CD4-positive, alpha-beta T cell treated with Interferon alpha-2 for 1 hour (primary cell): Measurements from ENCODE around the gene CYTL1.
"Not testable (repeated sequence)": the region's sequence is repeated elsewhere in the genome, so short reads cannot be mapped to it uniquely, and the experiment has no call there.

Experiments used
- DNase-seq, 2 donors: peaks; one replicate each; pipeline ENCODE4 v3.0.0-alpha.2; 2020 to 2022

CYTL1 gene

DNA sequence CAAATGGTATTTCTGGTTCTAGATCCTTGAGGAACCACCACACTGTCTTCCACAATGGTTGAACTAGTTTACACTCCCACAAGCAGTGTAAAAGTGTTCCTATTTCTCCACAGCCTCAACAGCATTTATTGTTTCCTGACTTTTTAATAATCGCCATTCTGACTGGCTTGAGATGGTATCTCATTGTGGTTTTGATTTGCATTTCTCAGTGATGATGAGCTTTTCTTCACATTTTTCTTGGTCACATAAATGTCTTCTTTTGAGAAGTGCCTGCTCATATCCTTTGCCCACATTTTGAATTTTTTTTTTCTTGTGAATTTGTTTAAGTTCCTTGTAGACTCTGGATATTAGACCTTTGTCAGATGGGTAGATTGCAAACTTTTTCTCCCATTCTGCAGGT is 22.3 kb downstream of the CYTL1 start:
- not testable (repeated sequence) for DNase-seq

DNA sequence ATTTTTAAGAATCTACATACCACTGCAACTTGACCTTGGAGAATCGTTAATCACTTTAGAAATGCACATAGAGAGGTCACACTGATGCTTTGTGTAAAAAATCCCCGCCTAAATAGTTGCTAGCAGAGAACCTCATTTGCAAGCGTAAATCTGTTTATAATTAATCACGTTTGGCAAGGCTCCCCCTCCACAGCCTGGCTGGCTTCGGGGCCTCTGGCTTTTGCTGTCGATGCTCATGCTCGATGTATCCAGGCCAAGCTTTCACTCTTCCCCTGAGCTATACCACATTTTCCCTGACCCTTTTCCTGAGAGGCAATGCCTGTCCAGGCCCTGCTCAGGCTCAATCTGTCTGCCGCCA is 23.4 kb downstream of the CYTL1 start:
- no peak for DNase-seq

DNA sequence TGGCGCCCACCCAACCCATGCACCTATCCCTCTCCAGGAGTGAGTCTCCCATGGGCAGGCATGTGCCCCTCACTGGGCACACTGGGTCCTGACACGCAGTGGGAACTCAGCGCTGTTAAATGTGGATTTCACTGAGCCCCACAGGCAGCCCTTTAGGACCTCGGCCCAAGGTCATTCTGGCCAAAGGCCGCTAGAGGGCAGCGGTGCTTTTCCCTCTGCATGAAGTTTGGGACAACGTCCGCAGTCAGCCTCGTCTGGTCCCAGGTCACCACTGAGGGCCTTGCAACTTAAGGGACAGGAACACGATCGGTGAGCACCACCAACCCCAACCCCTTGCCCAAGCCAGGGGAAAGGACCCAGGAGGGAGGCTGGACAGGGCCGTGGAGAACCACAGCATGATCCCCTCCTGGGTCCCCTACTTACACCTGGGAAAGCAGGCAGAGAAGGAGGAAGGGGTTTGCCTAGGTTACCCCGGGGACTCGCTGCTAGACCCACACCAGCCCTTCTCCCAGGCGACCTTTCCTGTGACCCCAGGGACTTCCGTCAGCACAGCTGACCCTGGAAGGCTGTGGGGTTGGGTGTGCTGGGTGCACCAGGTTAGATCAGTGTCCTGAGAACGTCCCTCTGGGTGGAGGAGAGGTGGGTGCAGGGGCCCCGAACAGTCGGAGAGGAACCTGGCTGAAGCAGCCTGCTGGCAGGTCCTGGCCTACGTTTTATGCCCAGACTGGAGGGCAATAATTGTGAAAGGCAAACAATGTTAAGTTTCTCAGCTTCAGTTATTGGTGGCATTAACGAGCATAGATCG is 24.0 kb downstream of the CYTL1 start:
- peak; percentile 25 to 36 for DNase-seq

DNA sequence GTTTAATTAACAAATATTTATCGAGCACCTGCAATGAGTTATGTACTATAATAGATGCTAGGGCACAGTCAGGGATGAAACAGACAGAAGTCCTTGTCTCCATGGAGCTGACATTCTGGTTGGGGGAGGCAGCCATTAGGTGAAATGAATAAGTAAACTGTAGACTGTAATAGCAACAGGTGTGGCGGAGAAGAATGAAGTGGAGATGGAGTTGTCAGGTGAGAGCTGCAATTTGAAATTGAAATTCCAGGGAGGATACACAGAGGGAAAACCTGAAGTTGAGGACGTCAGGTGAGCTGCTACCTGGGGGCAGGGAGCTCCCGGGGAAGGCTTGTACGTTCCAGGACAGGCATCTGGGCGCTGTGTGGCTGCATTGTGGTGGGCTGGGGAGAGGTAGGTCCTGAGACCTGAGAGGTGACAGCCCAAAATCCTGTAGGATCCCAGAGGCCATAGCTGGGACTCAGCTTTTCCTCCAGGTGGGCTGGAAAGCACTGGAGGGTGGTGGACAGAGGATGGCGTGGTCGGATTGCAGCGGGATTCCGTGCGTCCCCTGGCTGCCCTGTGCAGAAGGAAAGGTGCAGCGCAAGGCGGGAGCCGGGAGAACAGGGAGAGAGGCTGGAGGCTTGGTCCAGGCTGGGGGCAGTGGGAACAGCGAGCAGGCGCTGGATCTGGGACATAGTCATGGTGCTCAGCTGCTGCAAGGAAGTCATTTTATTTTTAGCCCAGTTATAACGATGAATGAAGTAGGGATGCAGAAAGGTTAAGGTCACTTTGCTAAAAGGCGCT is 24.8 kb downstream of the CYTL1 start:
- no peak for DNase-seq

DNA sequence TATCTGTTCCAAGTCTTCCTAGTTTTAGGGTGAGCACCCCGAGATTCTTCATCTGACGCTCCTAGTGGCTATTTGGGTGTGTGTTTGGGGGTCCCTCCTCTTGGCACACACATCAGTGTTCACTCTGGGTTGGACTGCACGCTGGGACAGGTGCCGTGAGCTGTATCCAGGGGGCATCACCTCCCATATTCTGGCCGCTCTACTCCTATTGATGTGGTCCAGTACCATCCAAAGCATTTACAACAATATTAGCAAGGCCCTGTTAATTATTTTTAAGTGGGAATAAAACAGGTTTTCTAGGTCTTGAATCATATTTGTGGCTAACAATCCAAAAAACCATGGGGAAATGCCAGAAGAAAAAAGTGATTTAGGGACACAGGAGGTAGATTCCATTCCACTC is 26.4 kb downstream of the CYTL1 start:
- DNase-seq, result no peak

DNA sequence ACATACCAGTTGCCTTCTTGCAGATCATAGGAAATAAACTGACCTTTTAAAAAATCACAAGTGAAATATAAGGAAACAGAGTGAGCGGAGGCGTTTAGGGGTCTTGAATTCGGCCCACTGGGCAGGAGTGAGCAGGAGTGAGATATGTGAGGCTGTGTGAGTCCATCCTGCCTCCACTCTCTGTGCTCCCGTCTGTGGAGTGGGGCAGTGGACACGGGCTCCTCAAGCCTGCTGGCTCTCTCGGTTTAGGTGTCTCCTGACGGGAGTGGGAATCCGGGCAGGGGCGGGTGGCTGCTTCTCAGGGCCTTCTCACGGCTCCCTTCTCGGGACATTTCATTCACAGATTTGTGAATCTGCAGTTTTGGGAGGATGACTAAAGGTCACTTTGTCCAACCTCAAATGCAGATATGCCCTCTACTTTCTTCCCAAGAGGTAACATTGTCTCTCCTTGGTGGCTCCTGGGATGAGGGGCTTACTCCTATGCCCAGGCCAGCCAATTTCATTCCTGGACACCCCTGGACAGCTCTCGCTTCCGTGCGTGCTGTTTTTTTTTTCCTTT is 27.6 kb downstream of the CYTL1 start:
- DNase-seq, result no peak

DNA sequence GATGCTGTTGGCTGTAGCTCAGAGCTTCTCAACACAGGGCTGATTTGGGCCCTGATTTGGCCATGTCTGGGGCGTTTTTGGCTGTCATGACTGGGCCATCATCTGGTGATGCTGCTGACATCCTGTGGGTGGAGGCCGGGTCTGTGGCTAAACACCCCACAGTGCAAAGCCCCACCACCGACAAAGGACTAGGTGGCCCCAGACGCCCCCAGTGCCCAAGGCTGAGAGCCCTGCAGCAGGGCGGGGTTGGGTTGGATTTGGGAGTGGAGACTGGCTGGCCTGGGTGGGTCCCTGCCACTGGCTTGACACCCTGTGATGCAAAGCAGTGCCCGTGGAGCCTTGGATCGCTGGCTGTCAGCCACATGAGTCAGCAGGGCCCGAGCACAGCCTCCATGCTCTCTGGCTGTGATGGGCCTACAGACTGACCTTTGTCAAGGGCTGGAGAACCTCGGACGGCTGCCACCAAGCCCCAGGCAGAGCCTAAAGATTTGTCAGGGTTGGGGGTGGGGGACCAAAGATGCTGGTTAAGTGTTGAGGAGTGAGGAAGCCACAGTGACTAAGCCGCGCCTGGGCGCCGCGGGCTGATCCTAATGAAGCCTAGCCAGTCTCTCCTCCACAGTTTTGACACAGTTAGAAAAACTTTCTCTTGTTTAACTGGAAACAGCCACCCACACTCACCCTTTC is 28.3 kb downstream of the CYTL1 start:
- no peak for DNase-seq

DNA sequence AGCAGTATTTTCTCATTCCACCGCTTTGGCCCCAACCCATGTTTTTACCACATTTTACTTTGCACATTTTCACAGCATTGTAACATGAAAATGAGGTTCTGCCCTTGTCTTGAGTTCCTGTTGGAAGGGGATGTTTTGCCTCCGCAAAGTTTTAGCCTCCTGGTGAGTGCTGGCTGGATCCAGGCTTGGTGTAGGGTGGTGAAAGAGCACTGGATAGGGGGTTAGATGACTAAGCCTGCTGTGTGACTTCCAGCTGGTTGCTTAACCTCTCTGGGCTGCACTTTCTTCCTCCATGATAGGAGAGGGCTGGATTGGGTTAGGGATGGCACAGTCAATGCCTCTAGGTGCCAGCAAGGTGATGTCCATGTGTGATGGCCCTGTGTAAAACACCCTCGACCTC is 28.9 kb downstream of the CYTL1 start:
- DNase-seq, result no peak

DNA sequence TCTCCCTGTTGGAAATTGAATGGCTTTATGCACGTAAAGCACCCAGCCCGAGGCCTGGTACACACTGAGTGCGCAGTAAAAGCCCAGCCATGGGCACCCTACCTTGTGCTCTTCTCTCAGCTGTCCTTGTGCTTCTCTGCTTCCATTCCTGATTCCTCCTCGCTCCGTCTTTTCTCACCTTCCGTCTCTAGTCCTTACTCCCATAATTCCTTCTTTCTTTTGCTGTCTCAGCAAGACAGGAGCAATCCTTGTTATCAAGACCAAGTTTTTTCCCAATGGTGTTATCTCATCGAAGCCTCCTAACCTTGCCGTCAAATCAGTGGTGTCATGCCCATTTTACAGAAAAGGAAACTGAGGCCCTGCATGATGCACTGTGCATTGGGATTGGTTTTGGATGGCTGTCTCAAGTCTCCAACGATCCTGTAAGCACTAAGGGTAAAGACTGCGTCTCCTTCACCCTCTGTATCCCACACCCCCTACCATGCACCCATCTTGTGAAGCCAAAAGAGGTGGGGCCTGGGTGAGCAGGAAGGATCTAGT is 30.1 kb downstream of the CYTL1 start:
- DNase-seq, result no peak

DNA sequence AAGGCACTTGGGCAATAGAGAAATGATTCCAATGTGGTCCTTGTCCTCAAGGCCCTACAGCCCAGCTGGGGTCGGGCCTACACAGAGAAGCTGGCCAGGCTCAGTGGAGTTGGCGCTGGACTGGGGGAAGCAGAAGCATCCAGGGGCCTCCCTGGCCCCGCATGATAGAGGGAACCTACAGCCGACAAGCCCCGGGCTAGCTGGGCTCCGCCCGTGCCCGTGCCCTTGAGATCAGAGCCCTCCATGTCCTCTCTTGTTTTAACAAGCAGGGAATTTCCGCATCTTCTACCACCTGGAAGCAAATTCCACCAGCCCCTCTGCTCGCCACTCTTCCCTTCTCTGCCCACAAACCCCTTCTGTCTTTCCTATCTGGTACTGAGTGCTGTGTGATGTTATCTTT is 31.6 kb downstream of the CYTL1 start:
- DNase-seq, result no peak

DNA sequence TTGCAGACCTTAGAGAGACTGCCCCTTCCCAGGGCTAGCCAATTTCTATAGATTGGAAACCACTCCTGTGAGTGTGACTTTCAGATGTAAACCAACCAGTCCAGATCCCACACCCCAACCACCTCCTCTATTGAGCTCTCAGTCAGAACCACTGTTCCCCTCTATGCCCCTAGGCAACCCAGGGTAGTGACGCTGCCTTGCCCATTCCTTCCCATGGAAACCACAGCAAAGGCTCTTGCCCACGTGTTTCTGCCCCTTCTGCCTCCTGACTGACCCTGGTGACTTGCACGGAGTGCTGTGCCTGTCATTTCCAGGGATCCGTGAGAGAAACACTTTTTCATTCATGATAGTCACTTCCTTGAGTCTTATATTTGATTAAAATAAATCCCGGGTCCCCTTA is 32.4 kb downstream of the CYTL1 start:
- no peak for DNase-seq

DNA sequence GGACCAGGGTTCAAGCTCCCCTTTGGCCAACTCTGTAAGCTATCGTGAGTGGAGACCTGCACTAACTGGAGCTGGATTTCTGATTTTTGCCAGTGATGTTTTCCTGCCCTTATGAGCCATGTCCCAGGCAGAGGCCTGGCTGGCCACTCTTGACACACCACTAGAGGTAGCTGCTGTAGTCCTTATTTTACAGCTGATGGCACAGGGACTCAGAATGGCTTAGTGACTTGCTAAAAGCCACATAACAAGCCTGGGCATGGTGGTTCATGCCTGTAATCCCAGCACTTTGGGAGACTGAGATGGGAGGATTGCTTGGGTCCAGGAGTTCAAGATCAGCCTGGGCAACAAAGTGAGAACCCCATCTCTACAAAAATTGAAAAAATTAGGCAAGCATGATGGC is 33.4 kb downstream of the CYTL1 start:
- DNase-seq, result no peak

DNA sequence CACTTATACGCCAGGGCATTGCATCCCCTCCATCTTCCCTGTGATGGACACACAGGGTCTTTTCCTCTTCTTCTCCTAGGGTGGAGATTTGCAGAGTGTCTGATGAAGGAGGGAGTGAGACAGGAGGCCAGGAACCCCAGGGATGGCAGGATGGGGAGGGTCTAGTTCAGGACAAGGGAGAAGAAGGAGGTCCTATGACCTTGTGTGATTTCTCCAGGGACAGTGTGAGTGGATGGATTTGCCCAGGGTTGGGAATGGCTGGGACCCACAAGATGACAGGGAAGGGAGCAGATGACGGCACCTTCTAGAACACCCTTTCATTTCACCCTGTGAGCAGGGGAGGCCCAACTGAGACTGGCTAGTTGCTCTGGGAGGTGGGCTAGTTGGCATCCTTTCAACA is 34.2 kb downstream of the CYTL1 start:
- no peak for DNase-seq

DNA sequence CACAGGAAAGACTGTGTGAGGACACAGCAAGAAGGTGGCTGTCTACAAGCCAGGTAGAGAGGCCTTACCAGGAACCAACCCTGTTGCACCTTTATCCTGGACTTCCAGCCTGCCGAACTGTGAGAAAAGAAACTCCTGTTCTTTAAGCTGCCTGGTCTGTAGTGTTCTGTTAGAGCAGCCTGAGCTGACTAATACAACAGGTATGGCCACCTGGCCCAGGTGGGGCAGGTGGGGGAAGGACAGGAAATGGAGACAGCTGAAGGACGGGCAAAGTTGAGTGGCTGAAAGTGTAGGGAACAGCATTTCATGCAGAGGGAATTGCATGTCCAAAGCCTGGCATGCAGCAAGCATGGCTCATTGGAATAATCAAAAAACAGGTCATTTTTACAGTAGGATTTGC is 35.1 kb downstream of the CYTL1 start:
- no peak for DNase-seq

DNA sequence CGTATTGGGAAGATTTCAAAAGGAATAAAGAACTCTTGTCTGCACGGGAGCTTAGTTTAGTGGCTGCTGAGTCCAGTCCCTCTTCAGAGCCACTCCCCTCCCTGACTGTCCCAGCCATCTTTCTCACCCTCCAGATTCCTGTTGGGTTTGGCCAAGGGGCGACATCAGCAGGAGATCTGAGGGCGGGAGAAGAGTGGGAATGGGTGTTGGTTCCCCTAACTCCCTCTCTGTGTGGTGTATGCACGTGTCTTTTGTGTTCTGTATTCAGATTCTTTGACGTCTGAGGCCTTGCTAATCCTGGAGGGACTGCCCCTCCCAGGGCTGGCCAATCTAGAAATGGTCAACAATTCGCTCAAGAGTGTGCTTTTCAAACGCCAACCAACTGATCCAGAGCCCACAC is 37.4 kb downstream of the CYTL1 start:
- no peak for DNase-seq

DNA sequence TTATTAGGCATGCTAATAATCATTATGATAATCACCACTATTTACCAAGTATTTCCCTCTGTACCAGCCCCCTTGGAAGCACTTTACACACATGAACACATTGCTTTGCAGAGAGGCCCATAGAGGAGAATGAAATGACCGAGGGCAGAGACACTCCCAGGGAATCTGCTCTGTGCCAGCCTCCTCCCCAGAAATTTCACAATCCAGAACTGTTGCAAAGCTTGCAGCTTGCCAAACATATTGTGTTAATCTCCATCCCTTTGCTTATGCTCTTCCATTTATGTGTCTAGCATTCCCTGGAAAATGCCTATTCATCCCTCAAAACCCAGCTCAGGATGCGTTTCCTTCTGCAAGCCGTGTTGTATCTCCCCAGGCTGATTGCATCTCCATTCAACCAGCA is 37.8 kb downstream of the CYTL1 start:
- no peak for DNase-seq

DNA sequence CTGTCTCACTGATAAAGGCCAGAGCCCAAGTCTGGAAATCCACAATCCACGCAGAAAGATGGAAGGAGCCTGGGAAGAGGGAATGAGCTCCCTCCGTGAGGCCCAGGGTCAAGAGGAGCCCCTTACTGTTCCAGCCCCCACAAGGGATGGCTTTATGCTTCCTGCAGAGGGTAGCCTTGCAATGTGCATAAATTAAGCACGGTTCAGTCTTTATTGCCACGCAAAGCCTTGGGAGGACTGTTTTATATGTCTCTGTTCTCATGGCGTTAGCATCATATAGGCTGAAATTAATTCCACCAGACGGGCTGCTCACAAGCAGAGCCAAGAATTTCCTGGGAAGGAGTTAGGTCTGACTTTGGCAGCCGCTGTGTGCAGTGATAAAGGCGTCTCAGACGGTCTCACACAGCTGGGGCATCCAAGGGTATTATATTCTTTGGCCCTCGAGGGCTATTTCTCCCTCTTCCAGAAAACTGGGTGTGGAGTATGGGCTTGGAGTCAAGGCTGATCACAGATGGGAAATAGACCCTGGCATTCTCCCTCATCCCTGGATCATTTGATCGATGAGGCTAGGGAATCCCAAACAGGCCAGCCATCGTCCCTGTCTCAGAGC is 38.5 kb downstream of the CYTL1 start:
- no peak for DNase-seq

DNA sequence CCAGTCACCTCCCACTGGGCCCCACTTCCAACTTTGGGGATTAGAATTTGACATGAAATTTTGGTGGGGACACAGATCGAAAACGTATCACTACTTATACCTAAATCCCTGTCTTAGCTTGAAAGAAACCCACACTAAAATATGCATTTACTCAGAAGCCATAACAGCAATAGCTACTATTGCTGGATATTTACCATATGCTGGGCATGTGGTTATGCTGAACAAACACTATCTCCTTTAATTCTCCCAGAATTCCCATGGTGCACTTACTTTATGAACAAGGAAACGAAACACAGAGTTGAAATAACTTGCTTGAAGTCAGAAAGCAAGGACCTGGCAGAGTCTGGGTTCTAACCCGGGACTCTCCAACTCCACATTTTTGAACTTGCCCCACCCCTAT is 39.3 kb downstream of the CYTL1 start:
- no peak for DNase-seq

DNA sequence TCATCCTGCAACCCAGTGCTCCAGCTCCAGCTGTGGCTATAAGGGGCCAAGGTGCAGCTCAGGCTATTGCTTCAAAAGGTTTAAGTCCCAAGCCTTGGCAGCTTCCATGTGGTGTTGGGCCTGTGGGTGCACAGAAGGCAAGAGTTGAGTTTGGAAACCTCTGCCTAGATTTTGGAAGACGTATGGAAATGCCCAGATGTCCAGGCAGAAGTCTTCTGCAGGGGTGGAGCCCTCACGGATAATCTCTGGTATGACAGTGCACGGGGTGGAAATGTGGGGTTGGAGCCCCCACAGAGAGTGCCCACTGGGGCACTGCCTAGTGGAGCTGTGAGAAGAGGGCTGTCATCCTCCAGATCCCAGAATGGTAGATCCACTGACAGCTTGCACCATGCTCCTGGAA is 44.5 kb downstream of the CYTL1 start:
- no peak for DNase-seq

DNA sequence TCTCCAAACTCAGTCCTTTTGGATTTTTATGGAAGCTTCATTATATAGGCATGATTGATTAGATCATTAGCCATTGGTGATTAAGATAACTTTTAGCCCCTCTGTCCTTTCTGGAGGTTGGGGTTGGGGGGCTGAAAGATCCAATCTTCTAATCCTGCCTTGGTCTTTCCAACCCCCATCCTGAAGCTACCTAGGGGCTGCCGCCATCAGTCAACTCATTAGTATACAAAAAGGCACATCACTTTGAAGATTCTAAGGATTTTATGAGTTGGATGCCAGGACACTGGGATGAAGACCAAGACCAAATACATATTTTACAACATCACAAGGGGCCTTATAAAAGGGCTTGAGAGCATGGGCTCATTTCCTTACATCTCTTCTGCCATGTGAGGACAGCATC is 47.5 kb downstream of the CYTL1 start:
- DNase-seq, result no peak

DNA sequence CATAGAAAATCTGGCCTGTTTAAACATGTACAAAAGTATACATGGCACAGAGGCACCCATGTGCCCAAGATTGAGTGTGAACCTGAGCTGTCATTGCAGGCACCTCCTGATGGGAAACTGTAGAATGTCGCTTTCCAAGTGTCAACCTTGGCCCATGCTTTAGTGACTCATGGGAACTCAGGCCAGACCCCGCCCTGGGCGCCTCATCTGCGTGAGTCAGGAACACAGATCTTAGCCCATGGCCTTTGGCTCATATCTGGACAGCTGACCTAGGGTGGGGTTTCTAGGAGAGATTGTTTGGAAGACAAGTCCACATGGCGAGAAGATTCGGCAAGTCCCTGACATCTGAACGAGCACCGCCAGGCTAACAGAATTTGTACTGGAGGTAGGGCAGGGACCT is 50.0 kb downstream of the CYTL1 start:
- no peak for DNase-seq

DNA sequence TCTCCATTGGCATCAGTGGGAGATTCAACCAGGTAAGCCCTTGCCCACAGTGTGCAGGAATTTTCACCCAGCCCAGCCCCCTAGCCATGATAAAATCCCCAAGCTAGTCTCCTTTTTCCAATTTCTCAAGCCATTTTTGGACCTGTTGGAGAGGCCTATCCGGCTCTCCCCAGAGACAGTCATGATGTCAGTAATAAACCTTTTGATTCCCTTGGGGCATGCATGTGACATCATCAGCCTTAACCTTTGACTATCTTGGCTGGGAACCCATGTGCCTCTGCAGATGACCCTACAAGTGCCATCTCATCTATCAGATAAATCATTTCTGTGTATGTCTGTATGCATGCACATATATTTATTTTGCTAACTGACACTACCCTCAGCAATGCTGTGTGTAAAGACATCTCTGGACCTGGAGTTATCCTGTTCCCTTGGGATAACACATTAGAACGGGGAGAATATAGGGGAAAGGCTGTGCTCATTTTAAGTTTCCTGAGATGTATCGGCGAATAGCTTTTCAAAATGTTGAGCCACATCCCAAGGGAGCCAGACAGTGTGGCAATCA is 51.0 kb downstream of the CYTL1 start:
- DNase-seq, result no peak
